ENCODE measurements around the gene PABPN1L. TPM values are rescaled to one million over a fixed set of nuclear protein-coding genes. Genes with fewer than 3 reads are reported as not detected.

PABPN1L gene
- total and polyA plus RNA-seq, 2 donors (not counting 1 experiment from before 2014, with no cell fraction given) = 0.21 to 0.84 TPM

DNA sequence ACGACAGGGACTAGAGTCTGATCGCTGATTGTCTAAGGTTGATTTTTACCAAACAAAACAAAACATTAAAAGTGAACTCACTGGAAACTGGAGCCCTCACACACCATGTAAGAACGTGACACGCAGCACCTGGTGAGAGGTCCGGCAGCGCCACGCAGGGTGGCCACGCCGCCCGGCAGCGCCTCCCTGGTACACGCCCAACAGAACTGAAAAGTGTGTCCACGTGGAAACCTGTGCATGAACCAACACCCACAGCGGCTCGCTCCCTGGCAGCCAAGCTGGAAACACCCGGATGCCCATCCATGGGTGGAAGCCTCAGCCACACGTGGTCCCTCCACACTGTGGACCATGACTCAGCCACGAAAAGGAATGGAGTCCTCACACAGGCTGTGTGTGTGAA is 18.8 kb downstream of the PABPN1L start:
- Histone ChIP-seq H3K4me2 (replicated peaks; ENCODE audit: low read depth, low read length, poor library complexity, severe bottlenecking) (no peak overlapping the region), H2AFZ (ENCODE audit: insufficient read depth, low read depth, low read length, poor library complexity, severe bottlenecking) (no peak overlapping the region), H3K79me2 (ENCODE audit: control insufficient read depth, insufficient read depth, low read length) (peaks cover 43% of the 10 kb centered on the region), H3K9me3 (ENCODE audit: control extremely low read depth in 1 of 3, control insufficient read depth in 2 of 3, insufficient read depth in 1 of 3, low read length in 2 of 3) (no peaks in the 10 kb centered on the region), H4K20me1 (ENCODE audit: control insufficient read depth, insufficient read depth, low read length, poor library complexity, severe bottlenecking) (peaks cover 40% of the 10 kb centered on the region), H3K9ac (ENCODE audit: low read length) (no peak overlapping the region), H3K27ac (ENCODE audit: low read length in 2 of 2) (no peak overlapping the region), H3K4me1 (ENCODE audit: control insufficient read depth in 2 of 2, insufficient read depth in 2 of 2, low read length in 2 of 2) (no peaks in the 10 kb centered on the region), H3K36me3 (replicated peaks in 1 of 2; ENCODE audit: control extremely low read depth in 1 of 2, control insufficient read depth in 1 of 2, extremely low read depth in 1 of 2, insufficient read depth in 2 of 2, low read length in 1 of 2) (peaks cover 0 to 16% of the 10 kb centered on the region in 2 experiments), H3K27me3 (replicated peaks in 1 of 4; ENCODE audit: control extremely low read depth in 1 of 4, control insufficient read depth in 3 of 4, insufficient read depth in 4 of 4, low read length in 3 of 4) (no peaks in the 10 kb centered on the region), H3K4me3 (ENCODE audit: control extremely low read depth in 1 of 5, extremely low read depth in 1 of 5, insufficient read depth in 1 of 5, low read depth in 2 of 5, low read length in 4 of 5) (no peak overlapping the region)
- H3K27me3 Mint-ChIP-seq = no peaks in the 10 kb centered on the region
- intact Hi-C loops (cut with micrococcal nuclease) = no loop called here
- no peak for TF ChIP-seq EZH2 (IDR thresholded peaks at IDR 0.05; ENCODE audit: borderline replicate concordance, insufficient read depth, low read depth, low read length, poor library complexity, severe bottlenecking)
- TF ChIP-seq, protein P1, sequence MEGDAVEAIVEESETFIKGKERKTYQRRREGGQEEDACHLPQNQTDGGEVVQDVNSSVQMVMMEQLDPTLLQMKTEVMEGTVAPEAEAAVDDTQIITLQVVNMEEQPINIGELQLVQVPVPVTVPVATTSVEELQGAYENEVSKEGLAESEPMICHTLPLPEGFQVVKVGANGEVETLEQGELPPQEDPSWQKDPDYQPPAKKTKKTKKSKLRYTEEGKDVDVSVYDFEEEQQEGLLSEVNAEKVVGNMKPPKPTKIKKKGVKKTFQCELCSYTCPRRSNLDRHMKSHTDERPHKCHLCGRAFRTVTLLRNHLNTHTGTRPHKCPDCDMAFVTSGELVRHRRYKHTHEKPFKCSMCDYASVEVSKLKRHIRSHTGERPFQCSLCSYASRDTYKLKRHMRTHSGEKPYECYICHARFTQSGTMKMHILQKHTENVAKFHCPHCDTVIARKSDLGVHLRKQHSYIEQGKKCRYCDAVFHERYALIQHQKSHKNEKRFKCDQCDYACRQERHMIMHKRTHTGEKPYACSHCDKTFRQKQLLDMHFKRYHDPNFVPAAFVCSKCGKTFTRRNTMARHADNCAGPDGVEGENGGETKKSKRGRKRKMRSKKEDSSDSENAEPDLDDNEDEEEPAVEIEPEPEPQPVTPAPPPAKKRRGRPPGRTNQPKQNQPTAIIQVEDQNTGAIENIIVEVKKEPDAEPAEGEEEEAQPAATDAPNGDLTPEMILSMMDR (IDR thresholded peaks at IDR 0.05) = no peak
- ATAC-seq (ENCODE audit: low read depth) = no peak
- WGBS (ENCODE audit: insufficient coverage) = 97% methylated on average over 18 of the region's 18 CpGs
- H3K4me1 Mint-ChIP-seq = peaks cover 5% of the 10 kb centered on the region
- no peak for DNase-seq
- ChIA-PET POLR2A (interaction anchor here (0.7 kb wide), 1 partner anchor 9 kb away, joined by 5 read pairs; the partner anchor contains the start of gene TRAPPC2L), CTCF (no interaction called here)
- H3K9me3 Mint-ChIP-seq (ENCODE audit: insufficient read depth) = no peaks in the 10 kb centered on the region
- H3K4me3 Mint-ChIP-seq = no peak overlapping the region
- no peak overlapping the region for H3K27ac Mint-ChIP-seq

DNA sequence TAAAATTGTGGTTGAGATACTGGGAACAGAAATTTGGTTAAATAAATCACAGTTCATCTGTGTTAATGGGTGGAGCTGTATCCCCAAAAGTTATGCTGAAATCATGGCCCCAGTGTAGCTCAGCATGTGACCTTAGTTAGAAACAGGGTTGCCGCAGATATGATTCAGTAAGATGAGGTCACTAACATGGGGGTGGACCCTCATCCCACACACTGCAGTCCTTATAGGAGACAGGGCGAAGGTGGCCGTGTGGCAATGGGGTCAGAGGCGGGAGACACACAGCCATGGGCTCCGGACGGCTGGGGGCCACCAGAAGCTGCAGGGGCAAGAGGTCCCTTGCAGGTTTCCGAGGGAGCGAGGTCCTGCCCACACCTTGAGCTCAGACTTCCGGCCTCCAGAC is 20.4 kb downstream of the PABPN1L start:
- Histone ChIP-seq H3K9me3 (ENCODE audit: control extremely low read depth in 1 of 3, control insufficient read depth in 2 of 3, insufficient read depth in 1 of 3, low read length in 2 of 3) (no peaks in the 10 kb centered on the region), H2AFZ (ENCODE audit: insufficient read depth, low read depth, low read length, poor library complexity, severe bottlenecking) (no peak overlapping the region), H4K20me1 (ENCODE audit: control insufficient read depth, insufficient read depth, low read length, poor library complexity, severe bottlenecking) (peaks cover 47% of the 10 kb centered on the region), H3K79me2 (ENCODE audit: control insufficient read depth, insufficient read depth, low read length) (peaks cover 50% of the 10 kb centered on the region), H3K27ac (ENCODE audit: low read length in 2 of 2) (no peak overlapping the region), H3K9ac (ENCODE audit: low read length) (no peak overlapping the region), H3K4me3 (ENCODE audit: control extremely low read depth in 1 of 5, extremely low read depth in 1 of 5, insufficient read depth in 1 of 5, low read depth in 2 of 5, low read length in 4 of 5) (no peak overlapping the region), H3K4me2 (replicated peaks; ENCODE audit: low read depth, low read length, poor library complexity, severe bottlenecking) (no peak overlapping the region), H3K4me1 (ENCODE audit: control insufficient read depth in 2 of 2, insufficient read depth in 2 of 2, low read length in 2 of 2) (no peaks in the 10 kb centered on the region), H3K36me3 (replicated peaks in 1 of 2; ENCODE audit: control extremely low read depth in 1 of 2, control insufficient read depth in 1 of 2, extremely low read depth in 1 of 2, insufficient read depth in 2 of 2, low read length in 1 of 2) (peaks cover 0 to 19% of the 10 kb centered on the region in 2 experiments), H3K27me3 (replicated peaks in 1 of 4; ENCODE audit: control extremely low read depth in 1 of 4, control insufficient read depth in 3 of 4, insufficient read depth in 4 of 4, low read length in 3 of 4) (no peaks in the 10 kb centered on the region)
- Mint-ChIP-seq H3K9me3 (ENCODE audit: insufficient read depth) (no peaks in the 10 kb centered on the region), H3K4me3 (no peak overlapping the region), H3K27me3 (no peaks in the 10 kb centered on the region), H3K4me1 (no peaks in the 10 kb centered on the region), H3K27ac (no peak overlapping the region)
- ChIA-PET POLR2A (no interaction called here), CTCF (no interaction called here)
- DNase-seq (no peak), ATAC-seq (ENCODE audit: low read depth) (no peak)
- intact Hi-C loops (cut with micrococcal nuclease) = no loop called here
- 96% methylated on average over 7 of the region's 9 CpGs for WGBS (ENCODE audit: insufficient coverage)
- TF ChIP-seq EZH2 (IDR thresholded peaks at IDR 0.05; ENCODE audit: borderline replicate concordance, insufficient read depth, low read depth, low read length, poor library complexity, severe bottlenecking) = no peak
- TF ChIP-seq, protein P1 (IDR thresholded peaks at IDR 0.05) = no peak
